Activated T-cell treated with anti-CD3 and anti-CD28 coated beads, Interleukin-2, amount 50 U/mL, for 48 hours (primary cell): ENCODE measurements around the gene CYB561D2.

Experiments
- DNase-seq, 2 experiments: peaks; one replicate each; pipeline ENCODE4 v3.0.0-alpha.2; 2020

CYB561D2 gene

GRCh38 chr3:50323614-50324199 lies 27.0 kb upstream of the CYB561D2 start:
- no peak for DNase-seq

GRCh38 chr3:50324351-50325112 lies 26.1 kb upstream of the CYB561D2 start:
- peak; percentile 81 to 82 for DNase-seq

GRCh38 chr3:50325113-50325480 lies 25.6 kb upstream of the CYB561D2 start:
- DNase-seq = no peak

- DNase-seq = no peak
These were observed 25.0 kb upstream of the CYB561D2 start for GRCh38 chr3:50325497-50326181.

GRCh38 chr3:50326182-50326541 lies 24.5 kb upstream of the CYB561D2 start:
- no peak for DNase-seq

GRCh38 chr3:50327129-50327528 lies 23.5 kb upstream of the CYB561D2 start:
- no peak for DNase-seq

GRCh38 chr3:50327943-50328691 lies 22.5 kb upstream of the CYB561D2 start, which contains the start of gene TUSC2:
TUSC2 (minus strand) TSS chr3:50328223; CDS start chr3:50328099, 124 bp downstream.
- DNase-seq = peak; percentile 95 to 96

GRCh38 chr3:50330330-50330729 lies 20.3 kb upstream of the CYB561D2 start:
- DNase-seq = no peak

- no peak for DNase-seq
These were observed 19.2 kb upstream of the CYB561D2 start for GRCh38 chr3:50331364-50331907.

GRCh38 chr3:50333744-50334328 lies 16.8 kb upstream of the CYB561D2 start:
- no peak for DNase-seq

GRCh38 chr3:50334339-50335075 lies 16.2 kb upstream of the CYB561D2 start:
- DNase-seq = no peak

GRCh38 chr3:50336452-50337174 lies 14.0 kb upstream of the CYB561D2 start:
- DNase-seq = no peak

GRCh38 chr3:50337175-50337861 lies 13.3 kb upstream of the CYB561D2 start:
- DNase-seq = peak; percentile 98

- no peak for DNase-seq
These were observed 11.7 kb upstream of the CYB561D2 start for GRCh38 chr3:50338965-50339364.

GRCh38 chr3:50339485-50340146 lies 11.0 kb upstream of the CYB561D2 start:
- no peak for DNase-seq

- no peak for DNase-seq
These were observed 10.6 kb upstream of the CYB561D2 start for GRCh38 chr3:50340147-50340447.

- DNase-seq = peak; percentile 81 to 85
These were observed 10.0 kb upstream of the CYB561D2 start, which contains the start of gene RASSF1 for GRCh38 chr3:50340448-50341329. RASSF1 (minus strand) TSS chr3:50340836; CDS start chr3:50340805, 31 bp downstream.

- DNase-seq = no peak
These were observed 9.1 kb upstream of the CYB561D2 start for GRCh38 chr3:50341537-50341936.
